MM.1S (cell line): Measurements from ENCODE around the gene CLEC14A.

Experiments
- DNase-seq: peaks from one replicate; pipeline ENCODE4 v3.0.0-alpha.2; 2015
- H2AFZ ChIP-seq: fragments of 300-600 bp; sonication (generic); 2 replicates; pipeline ENCODE4 v1.6.0; 2016; ENCODE audit warnings: antibody characterized with exemption, low read length
- H3F3A ChIP-seq: fragments of 300-600 bp; sonication (generic); 2 replicates; pipeline ENCODE4 v1.6.1; 2016; ENCODE audit warnings: mild to moderate bottlenecking, antibody characterized with exemption, low read length, moderate library complexity, mixed read lengths; ENCODE audit not compliant: insufficient read depth
- H3K27ac ChIP-seq: fragments of 300-600 bp; sonication (generic); 2 replicates; pipeline ENCODE4 v1.5.1; 2016; ENCODE audit warnings: mild to moderate bottlenecking, low read length
- H3K27me3 ChIP-seq: fragments of 300-600 bp; sonication (generic); replicated peaks from 2 replicates; pipeline ENCODE4 v1.6.0; 2016; ENCODE audit warnings: low read length; ENCODE audit not compliant: insufficient read depth
- H3K36me3 ChIP-seq: fragments of 300-600 bp; sonication (generic); replicated peaks from 2 replicates; pipeline ENCODE4 v1.6.1; 2016; ENCODE audit warnings: mild to moderate bottlenecking, low read length, mixed read lengths; ENCODE audit not compliant: insufficient read depth
- H3K4me1 ChIP-seq: fragments of 300-600 bp; sonication (generic); 2 replicates; pipeline ENCODE4 v1.6.1; 2016; ENCODE audit warnings: low read length, mixed read lengths
- H3K4me2 ChIP-seq: fragments of 300-600 bp; sonication (generic); 2 replicates; pipeline ENCODE4 v1.6.0; 2016; ENCODE audit warnings: low read depth, low read length
- H3K4me3 ChIP-seq: fragments of 300-600 bp; sonication (generic); 2 replicates; pipeline ENCODE4 v1.5.1; 2016; ENCODE audit warnings: low read length, mixed read lengths
- H3K79me2 ChIP-seq: fragments of 300-600 bp; sonication (generic); 2 replicates; pipeline ENCODE4 v1.6.1; 2016; ENCODE audit warnings: mixed run types, low read length, mixed read lengths
- H3K9ac ChIP-seq: fragments of 300-600 bp; sonication (generic); 2 replicates; pipeline ENCODE4 v1.6.1; 2016; ENCODE audit warnings: low read length, mixed read lengths
- H3K9me2 ChIP-seq: fragments of 300-600 bp; sonication (generic); replicated peaks from 2 replicates; pipeline ENCODE4 v1.6.1; 2016; ENCODE audit warnings: mild to moderate bottlenecking, low read length, mixed read lengths; ENCODE audit not compliant: insufficient read depth
- H3K9me3 ChIP-seq: fragments of 300-600 bp; sonication (generic); replicated peaks from 2 replicates; pipeline ENCODE4 v1.6.1; 2016; ENCODE audit warnings: mild to moderate bottlenecking, low read length, mixed read lengths; ENCODE audit not compliant: insufficient read depth
- H4K20me1 ChIP-seq: fragments of 300-600 bp; sonication (generic); 2 replicates; pipeline ENCODE4 v1.6.1; 2016; ENCODE audit warnings: mild to moderate bottlenecking, low read length, moderate library complexity, mixed read lengths; ENCODE audit not compliant: insufficient read depth
- EZH2 ChIP-seq: fragments of 300-600 bp; sonication (generic); optimal IDR thresholded peaks from 2 replicates; pipeline ENCODE3; 2017; ENCODE audit warnings: low read depth, mild to moderate bottlenecking, antibody characterized with exemption, low read length, mixed read lengths
- EZH2phosphoT487 ChIP-seq: fragments of 300-600 bp; sonication (generic); IDR thresholded peaks from 2 replicates; pipeline ENCODE4 v1.6.1; 2018; ENCODE audit warnings: antibody characterized with exemption, low read length
- TF ChIP-seq, protein P1 (sequence below): fragments of 300-600 bp; sonication (generic); IDR thresholded peaks from 2 replicates; pipeline ENCODE4 v1.5.1; 2016; ENCODE audit warnings: antibody characterized with exemption, low read length, mixed read lengths

Gene CLEC14A

DNA sequence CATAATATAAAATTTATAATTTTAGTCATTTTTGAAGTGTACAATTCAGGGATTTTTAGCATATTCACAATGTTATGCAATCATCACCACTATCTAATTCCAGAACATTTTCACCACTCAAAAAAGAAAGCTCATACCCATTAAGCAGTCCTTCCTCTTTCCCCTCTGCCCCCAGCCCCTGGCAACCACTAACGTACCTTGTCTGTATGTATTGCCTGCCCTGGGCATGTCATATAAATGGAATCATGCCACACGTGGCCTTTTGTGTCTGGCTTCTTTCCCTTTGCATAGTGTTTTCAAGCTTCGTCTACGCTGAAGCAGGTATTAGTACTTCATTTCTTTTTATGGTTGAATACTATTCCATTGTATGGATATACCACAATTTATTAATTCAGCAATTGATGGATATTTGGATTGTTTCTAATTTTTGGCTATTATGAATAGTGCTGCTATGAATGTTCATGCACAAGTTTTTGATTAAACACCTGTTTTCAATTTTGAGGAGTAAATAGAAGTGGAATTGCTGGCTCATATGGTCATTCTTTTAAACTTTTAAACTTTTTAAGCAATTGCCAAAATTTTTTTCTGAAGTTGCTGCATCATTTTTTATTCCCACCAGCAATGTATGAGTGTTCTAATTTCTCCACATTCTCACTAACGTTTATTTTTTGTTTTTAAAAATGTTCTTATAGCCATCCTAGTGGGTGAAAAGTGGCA lies 49.8 kb downstream of the CLEC14A start:
- H3K4me1 ChIP-seq: no peaks in the 10 kb centered on the region
- no peak for DNase-seq
- H4K20me1 ChIP-seq: no peaks in the 10 kb centered on the region
- no peak overlapping the region for H3K4me2 ChIP-seq
- H2AFZ ChIP-seq: no peak overlapping the region
- H3K27ac ChIP-seq: no peak overlapping the region
- TF ChIP-seq EZH2phosphoT487: no peak
- TF ChIP-seq, protein P1, sequence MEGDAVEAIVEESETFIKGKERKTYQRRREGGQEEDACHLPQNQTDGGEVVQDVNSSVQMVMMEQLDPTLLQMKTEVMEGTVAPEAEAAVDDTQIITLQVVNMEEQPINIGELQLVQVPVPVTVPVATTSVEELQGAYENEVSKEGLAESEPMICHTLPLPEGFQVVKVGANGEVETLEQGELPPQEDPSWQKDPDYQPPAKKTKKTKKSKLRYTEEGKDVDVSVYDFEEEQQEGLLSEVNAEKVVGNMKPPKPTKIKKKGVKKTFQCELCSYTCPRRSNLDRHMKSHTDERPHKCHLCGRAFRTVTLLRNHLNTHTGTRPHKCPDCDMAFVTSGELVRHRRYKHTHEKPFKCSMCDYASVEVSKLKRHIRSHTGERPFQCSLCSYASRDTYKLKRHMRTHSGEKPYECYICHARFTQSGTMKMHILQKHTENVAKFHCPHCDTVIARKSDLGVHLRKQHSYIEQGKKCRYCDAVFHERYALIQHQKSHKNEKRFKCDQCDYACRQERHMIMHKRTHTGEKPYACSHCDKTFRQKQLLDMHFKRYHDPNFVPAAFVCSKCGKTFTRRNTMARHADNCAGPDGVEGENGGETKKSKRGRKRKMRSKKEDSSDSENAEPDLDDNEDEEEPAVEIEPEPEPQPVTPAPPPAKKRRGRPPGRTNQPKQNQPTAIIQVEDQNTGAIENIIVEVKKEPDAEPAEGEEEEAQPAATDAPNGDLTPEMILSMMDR: no peak
- no peak for TF ChIP-seq EZH2
- no peaks in the 10 kb centered on the region for H3K9me2 ChIP-seq
- H3K36me3 ChIP-seq: no peaks in the 10 kb centered on the region
- no peaks in the 10 kb centered on the region for H3K9me3 ChIP-seq
- no peaks in the 10 kb centered on the region for H3K27me3 ChIP-seq
- H3K79me2 ChIP-seq: no peaks in the 10 kb centered on the region
- H3F3A ChIP-seq: no peaks in the 10 kb centered on the region
- H3K4me3 ChIP-seq: no peak overlapping the region
- no peak overlapping the region for H3K9ac ChIP-seq

DNA sequence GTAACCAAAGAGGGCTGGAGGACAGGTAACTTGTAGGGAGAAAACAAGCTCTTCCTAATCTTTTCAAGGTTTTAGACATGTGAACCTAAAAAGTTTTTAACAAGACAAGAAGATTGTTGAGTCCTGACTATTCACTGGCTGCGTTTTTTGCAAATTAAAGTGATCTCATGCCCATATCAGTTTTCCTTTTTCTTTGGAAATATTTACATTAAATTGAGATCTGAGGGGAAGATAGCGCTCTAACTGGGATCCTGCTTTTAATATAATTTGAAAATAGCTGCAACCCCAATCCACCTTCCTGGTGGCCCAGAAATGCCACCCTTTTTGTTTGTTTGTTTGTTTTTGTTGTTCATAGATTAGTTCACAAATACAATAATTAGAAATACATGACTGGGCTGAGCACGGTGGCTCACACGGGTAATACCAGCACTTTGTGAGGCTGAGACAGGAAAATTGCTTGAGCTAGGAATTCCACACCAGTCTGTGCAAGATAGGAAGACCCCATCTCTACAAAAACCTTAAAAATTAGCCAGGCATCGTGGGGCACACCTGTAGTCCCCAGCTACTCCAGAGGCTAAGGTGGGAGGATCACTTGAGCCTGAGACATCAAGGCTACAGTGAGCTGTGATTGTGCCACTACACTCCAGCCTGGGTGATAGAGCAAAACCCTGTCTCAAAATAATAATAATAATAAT lies 50.6 kb downstream of the CLEC14A start:
- TF ChIP-seq EZH2phosphoT487 (no peak), EZH2 (no peak)
- TF ChIP-seq, protein P1: no peak
- Histone ChIP-seq H3K4me1 (no peaks in the 10 kb centered on the region), H2AFZ (no peak overlapping the region), H3K9me3 (no peaks in the 10 kb centered on the region), H3K4me2 (no peak overlapping the region), H3K27me3 (no peaks in the 10 kb centered on the region), H4K20me1 (no peaks in the 10 kb centered on the region), H3K79me2 (no peaks in the 10 kb centered on the region), H3K9me2 (no peaks in the 10 kb centered on the region), H3K9ac (no peak overlapping the region), H3K4me3 (no peak overlapping the region), H3K27ac (no peak overlapping the region), H3F3A (no peaks in the 10 kb centered on the region), H3K36me3 (no peaks in the 10 kb centered on the region)
- DNase-seq: no peak

DNA sequence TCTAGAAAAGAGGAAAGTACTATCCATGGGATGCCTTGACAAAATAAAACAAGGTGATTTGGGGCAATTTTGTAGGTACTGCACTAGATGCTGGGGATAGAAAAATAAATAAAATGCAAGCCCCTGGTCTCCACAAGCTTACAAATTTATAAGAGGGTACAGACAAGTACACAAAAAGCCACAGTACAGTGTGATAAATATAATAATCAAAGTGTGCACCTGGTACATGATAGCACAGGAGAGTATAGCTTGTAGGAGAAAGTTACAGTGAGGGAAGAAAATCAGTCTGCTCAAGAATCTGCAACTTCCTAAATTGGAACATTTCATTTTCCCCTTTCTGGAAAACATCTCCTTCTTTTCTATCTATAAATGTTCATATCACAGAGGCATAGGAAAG lies 51.2 kb downstream of the CLEC14A start:
- Histone ChIP-seq H3K79me2 (no peaks in the 10 kb centered on the region), H3K4me2 (no peak overlapping the region), H3K4me1 (no peaks in the 10 kb centered on the region), H3K4me3 (no peak overlapping the region), H3K36me3 (no peaks in the 10 kb centered on the region), H3F3A (no peaks in the 10 kb centered on the region), H3K27ac (no peak overlapping the region), H3K27me3 (no peaks in the 10 kb centered on the region), H4K20me1 (no peaks in the 10 kb centered on the region), H3K9me2 (no peaks in the 10 kb centered on the region), H2AFZ (no peak overlapping the region), H3K9ac (no peak overlapping the region), H3K9me3 (no peaks in the 10 kb centered on the region)
- TF ChIP-seq EZH2: no peak
- no peak for TF ChIP-seq EZH2phosphoT487
- TF ChIP-seq, protein P1: no peak
- no peak for DNase-seq
